Hematopoietic multipotent progenitor cell (in vitro differentiated cells): ENCODE measurements around the gene PIGZ. TPM values are rescaled to one million over a fixed set of nuclear protein-coding genes. Genes with fewer than 3 reads are reported as not detected.
A peak's percentile ranks its signal among the peaks of the same experiment; 100 is the strongest.
"Not testable (repeated sequence)": the region's sequence is repeated elsewhere in the genome, so short reads cannot be mapped to it uniquely, and the experiment has no call there.

Source experiments
- DNase-seq, 3 donors: peaks; one replicate each; pipeline ENCODE4 v3.0.0-alpha.2; 2011 to 2015; ENCODE audit warnings: low read depth in 2 of 3, low spot score in 2 of 3
- total RNA-seq: library from RNA; depleted of rRNA; stranded (reverse); fragments of >200 nt; gene quantifications from one replicate; pipeline ENCODE4 v1.2.3, GENCODE V29; 2012

Gene PIGZ
- total RNA-seq, 1 donor: 5.4 TPM

DNA sequence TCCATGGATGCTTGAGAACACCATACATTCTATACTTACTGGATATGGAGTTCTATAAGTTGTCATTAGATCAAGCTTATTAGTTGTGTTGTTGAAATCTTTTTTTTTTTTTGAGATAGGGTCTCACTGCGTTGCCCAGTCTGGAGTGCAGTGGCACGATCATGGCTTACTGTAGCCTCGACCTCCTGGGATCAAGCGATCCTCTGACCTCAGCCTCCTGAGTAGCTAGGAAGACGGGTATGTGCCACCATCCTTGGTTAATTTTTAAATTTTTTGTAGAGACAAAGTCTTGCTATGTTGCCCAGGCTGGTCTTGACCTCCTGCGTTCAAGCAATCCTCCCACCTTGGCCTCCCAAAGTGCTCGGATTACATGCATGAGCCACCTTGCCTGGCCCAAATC is 13.8 kb downstream of the PIGZ start:
- DNase-seq: no peak

GRCh38 chr3:196951371-196951770 is 17.3 kb downstream of the PIGZ start:
- no peak for DNase-seq

GRCh38 chr3:196949750-196950149 is 18.9 kb downstream of the PIGZ start:
- no peak for DNase-seq

- DNase-seq: no peak
Observed at GRCh38 chr3:196949285-196949619, 19.4 kb downstream of the PIGZ start.

- DNase-seq: no peak
Observed at GRCh38 chr3:196948442-196949284, 20.0 kb downstream of the PIGZ start.

GRCh38 chr3:196947860-196948441 is 20.7 kb downstream of the PIGZ start:
- no peak for DNase-seq

- no peak for DNase-seq
Observed at GRCh38 chr3:196947136-196947859, 21.3 kb downstream of the PIGZ start.

- DNase-seq: not testable (repeated sequence)
Observed at GRCh38 chr3:196944037-196944790, 24.4 kb downstream of the PIGZ start.

- no peak for DNase-seq
Observed at GRCh38 chr3:196942915-196943277, 25.7 kb downstream of the PIGZ start.

DNA sequence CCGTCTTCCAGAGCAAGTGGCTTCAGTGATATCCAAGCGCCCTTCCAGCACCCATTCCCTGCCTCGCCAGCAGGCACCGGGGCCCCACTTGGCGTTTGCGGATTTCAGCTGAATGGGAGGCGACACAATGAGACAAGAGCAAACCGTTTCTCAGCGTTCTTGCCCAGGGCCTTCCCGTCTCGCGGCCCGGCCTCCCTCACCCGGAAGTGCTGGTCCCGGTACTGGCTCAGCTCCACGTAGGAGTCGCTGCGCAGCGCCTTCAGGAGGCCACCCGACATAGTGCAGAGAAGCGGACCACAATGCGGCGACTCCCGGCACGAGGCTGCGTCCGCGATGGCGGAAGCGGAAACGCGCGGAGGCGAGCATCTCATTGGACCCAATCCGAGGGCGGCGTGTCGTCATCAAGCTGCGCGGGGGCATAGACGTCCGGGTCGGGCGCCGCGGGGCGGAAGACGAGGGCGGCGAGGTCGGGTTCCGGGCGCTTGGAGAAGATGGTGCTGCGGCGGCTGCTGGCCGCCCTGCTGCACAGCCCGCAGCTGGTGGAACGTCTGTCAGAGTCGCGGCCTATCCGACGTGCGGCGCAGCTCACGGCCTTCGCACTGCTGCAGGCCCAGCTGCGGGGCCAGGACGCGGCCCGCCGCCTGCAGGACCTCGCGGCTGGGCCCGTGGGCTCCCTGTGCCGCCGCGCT is 26.3 kb downstream of the PIGZ start, which contains the start of gene NCBP2:
TSS of gene NCBP2 (minus strand) at position 303 of the 689 bp plus-strand sequence. CDS start at position 278, 25 bp downstream.
- peak; percentile 99 for DNase-seq

GRCh38 chr3:196941729-196942225 is 26.9 kb downstream of the PIGZ start:
- DNase-seq: peak; percentile 37 to 53 (median 52)

- no peak for DNase-seq
Observed at GRCh38 chr3:196938576-196938975, 30.1 kb downstream of the PIGZ start.

DNA sequence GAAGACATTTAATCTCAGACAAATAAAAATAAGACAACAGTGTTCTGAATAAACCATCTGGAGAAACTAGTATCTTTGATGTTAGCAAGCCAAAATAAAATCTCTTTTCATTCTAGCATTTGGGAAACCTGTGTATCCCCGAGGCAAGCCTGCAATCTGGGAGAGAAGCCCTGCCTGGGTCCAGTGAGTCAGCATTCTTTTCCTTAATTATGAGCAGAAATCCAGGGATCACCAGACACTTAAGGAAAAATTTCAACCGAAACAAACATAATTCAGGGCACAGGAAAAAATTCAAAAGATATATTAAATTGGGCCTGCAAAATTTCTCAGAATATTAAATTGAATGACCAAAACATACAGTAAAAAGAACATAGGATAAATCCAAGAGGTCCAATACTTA is 30.5 kb downstream of the PIGZ start:
- no peak for DNase-seq

DNA sequence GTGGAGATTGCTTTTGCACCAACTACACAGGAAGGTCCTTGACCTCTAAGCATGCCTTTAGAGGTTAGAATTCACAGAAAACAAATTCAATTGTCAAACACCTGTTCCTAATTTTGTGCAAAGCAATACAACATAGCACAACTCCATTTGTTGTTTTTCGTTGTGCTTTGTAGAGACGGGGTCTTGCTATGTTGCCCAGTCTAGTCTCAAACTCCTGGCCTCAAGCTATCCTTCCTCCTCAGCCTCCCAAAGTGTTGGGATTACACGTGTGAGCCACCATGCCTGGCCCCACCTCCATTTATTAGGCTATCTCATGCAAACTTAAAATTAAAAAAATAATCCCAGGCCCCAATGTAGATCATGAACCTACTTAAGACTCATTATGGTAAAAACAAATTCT is 32.3 kb downstream of the PIGZ start:
- DNase-seq: no peak

- no peak for DNase-seq
Observed at GRCh38 chr3:196932600-196932999, 36.0 kb downstream of the PIGZ start.

- DNase-seq: no peak
Observed at GRCh38 chr3:196931828-196932587, 36.6 kb downstream of the PIGZ start.

DNA sequence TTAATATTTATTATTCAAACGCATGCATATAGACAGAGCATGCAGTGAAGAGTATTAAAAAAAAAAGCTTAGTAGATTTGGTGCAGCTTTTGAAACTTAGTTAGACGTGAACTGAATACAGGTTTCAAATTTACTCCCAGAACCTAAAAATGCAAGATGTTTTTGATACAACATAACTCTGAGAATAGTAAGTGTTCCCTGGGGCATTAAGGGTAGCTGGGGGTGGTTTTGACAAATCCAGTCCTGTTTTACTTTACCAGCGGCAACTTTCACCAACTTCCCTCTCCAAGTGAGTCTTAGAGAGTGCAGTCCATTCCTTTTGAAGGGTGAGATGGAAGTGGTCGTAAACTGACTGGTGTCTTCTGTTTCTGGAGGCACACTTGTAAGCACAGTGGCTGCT is 37.5 kb downstream of the PIGZ start:
- no peak for DNase-seq

DNA sequence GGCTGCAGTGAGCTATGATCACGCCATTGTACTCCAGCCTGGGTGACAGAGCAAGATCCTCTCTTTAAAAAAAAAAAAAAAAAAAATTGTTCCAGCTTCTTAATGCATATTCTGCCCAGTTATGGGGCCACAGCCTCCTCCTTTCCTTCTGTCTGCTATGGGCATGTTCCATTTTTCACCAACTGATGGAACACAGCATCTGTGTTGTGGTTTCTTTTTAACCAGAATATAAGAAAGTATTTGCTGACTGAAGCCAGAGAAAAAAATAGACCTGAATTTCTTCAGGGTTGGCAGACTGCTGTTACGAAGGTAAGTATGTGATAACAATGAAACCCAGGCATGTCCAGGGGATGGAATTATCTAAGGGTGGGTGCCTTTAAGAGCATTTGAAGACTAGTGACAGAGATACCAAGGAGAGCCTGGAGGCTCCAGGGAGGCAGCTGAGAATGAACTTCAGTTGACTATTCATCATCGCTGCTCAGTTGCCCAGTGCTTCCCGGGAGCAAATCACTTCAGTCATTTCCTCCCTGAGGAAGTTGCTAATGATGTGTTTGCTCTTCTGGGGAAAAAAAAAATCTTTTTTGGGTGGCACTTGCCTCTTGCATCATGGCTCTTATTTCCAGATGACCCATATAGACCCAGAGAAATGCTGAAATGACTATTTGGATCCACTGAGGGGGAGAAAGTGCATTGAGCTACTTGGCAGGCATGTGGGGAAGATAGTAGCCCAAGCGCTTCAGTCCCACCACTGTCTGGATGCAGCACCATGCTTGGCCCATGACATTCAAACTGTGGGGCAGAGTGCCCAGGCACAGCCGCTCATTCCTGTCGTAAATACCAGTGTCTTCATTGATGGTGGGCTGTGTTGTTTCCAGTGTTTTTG is 40.8 kb downstream of the PIGZ start:
- DNase-seq: no peak
